Breast epithelium (tissue), 3 donors: ENCODE results near the gene KNSTRN.
A peak's percentile ranks its signal among the peaks of the same experiment; 100 is the strongest.

Experiments used
- POLR2A ChIP-seq: fragments of 450-650 bp; IDR thresholded peaks from one replicate; pipeline ENCODE4 v1.6.1; 2016; ENCODE audit warnings: antibody characterized with exemption, mild to moderate bottlenecking, moderate library complexity
- POLR2AphosphoS5 ChIP-seq, 3 donors: sonication (generic); formaldehyde crosslinking; IDR thresholded peaks; one replicate each; pipeline ENCODE4 v1.6.1; 2017; ENCODE audit warnings: antibody characterized with exemption in 3 of 3
- TF ChIP-seq, protein P1 (sequence below), 3 donors: fragments of 450-650 bp; IDR thresholded peaks; one replicate each; pipeline ENCODE4 v1.5.1; 2016 to 2017; ENCODE audit warnings: antibody characterized with exemption in 3 of 3, mild to moderate bottlenecking in 3 of 3, moderate library complexity in 3 of 3

DNA sequence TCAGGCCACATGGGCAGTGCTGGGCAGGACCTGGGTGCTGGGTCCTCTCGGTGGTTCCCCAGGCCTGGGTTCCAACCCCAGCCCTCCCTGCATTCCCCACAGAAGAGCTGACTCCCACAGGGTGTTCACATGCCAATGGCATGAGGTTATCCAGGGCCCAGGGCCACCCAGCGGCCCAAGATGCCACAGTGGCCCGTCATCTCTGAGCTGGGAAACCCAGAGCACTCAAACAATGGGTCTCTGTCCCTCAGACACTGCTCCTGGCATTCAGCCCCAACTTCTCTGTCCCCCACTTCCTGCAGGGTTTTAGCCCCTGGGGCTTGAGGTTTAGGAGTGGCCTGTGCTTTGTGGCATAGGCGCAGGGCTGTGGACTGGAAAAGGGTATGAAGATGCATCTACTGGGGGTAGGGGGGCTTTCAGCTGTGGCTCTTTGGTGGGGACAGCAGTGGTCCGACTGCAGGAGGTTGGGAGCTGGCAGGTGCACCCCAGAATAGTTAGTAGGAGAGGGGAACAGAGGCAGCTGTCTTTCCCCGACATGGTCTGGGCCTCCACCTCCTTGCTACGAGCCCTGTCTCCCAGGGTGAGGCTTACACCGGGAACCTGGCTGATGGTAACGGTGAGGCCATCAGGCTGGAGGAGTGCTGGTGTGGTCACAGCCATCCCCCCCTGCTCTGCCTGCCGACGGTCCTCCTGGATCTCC is 43.5 kb upstream of the KNSTRN start:
- TF ChIP-seq POLR2A (no peak), POLR2AphosphoS5 (IDR thresholded peaks at IDR 0.05) (peak in 1 of 3 donors; percentile 59)
- TF ChIP-seq, protein P1, sequence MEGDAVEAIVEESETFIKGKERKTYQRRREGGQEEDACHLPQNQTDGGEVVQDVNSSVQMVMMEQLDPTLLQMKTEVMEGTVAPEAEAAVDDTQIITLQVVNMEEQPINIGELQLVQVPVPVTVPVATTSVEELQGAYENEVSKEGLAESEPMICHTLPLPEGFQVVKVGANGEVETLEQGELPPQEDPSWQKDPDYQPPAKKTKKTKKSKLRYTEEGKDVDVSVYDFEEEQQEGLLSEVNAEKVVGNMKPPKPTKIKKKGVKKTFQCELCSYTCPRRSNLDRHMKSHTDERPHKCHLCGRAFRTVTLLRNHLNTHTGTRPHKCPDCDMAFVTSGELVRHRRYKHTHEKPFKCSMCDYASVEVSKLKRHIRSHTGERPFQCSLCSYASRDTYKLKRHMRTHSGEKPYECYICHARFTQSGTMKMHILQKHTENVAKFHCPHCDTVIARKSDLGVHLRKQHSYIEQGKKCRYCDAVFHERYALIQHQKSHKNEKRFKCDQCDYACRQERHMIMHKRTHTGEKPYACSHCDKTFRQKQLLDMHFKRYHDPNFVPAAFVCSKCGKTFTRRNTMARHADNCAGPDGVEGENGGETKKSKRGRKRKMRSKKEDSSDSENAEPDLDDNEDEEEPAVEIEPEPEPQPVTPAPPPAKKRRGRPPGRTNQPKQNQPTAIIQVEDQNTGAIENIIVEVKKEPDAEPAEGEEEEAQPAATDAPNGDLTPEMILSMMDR (IDR thresholded peaks at IDR 0.05) = no peak
